Right lobe of liver (tissue), 6 donors: Measurements from ENCODE around the gene RCAN1. TPM values are rescaled to one million over a fixed set of nuclear protein-coding genes. Genes with fewer than 3 reads are reported as not detected.

Source experiments
- ATAC-seq, 4 donors: fragments of 200-7000 bp; cut with Tn5 transposase; one replicate each; pipeline ENCODE4 v1.9.1; 2020; ENCODE audit warnings: mild to moderate bottlenecking in 4 of 4, moderate library complexity in 4 of 4
- DNase-seq, 3 donors: peaks; one replicate each; pipeline ENCODE4 v3.0.0-alpha.2; 2020
- H3K27ac ChIP-seq, 3 donors: fragments of 200-600 bp; one replicate each; pipeline ENCODE4 v1.8.0; 2022
- H3K27me3 ChIP-seq, 2 donors: fragments of 200-600 bp; one replicate each; pipeline ENCODE4 v1.8.0; 2022
- H3K36me3 ChIP-seq, 4 donors: fragments of 200-600 bp; sonication (generic) in 1 of 4; one replicate each; pipeline versions ENCODE4 v1.5.1 to v1.8.0; 2017 to 2022; ENCODE audit warnings: control low read depth in 1 of 4
- H3K4me1 ChIP-seq, 4 donors: fragments of 200-600 bp; sonication (generic) in 1 of 4; one replicate each; pipeline versions ENCODE4 v1.5.1 to v1.8.0; 2017 to 2022; ENCODE audit warnings: control low read depth in 1 of 4
- H3K4me3 ChIP-seq, 3 donors: fragments of 200-600 bp; one replicate each; pipeline ENCODE4 v1.8.0; 2022
- H3K9me3 ChIP-seq, 4 donors: fragments of 200-600 bp; sonication (generic) in 1 of 4; one replicate each; pipeline versions ENCODE4 v1.5.1 to v1.8.0; 2017 to 2022; ENCODE audit warnings: control low read depth in 1 of 4
- POLR2A ChIP-seq: fragments of 450-650 bp; IDR thresholded peaks from one replicate; pipeline ENCODE4 v1.6.1; 2017; ENCODE audit warnings: antibody characterized with exemption, mild to moderate bottlenecking
- WGBS: methylation state at CpG from one replicate; pipeline ENCODE4 v1.1.6; 2018; ENCODE audit warnings: low coverage, low lambda C conversion rate; ENCODE audit not compliant: insufficient coverage; ENCODE audit errors: missing lambda C conversion rate; 5-methylcytosine and 5-hydroxymethylcytosine counted together
- intact Hi-C, 2 donors: fragments of 100-400 bp; cut with DNase I; formaldehyde crosslinking; loops; one replicate each; pipeline versions ENCODE4 v1.11.2 to v1.14.1; 2022
- total RNA-seq, 6 experiments: library from RNA; depleted of rRNA in 2 of 6; stranded (reverse); fragments of >200 nt in 2 of 6; fragmentation: NEBNext Ultra II Directional in 3 of 6; extraction: Animal tissue kit (Norgen Biotek cat#: 25700) in 3 of 6; gene quantifications; one replicate each; pipeline versions ENCODE4 v1.1.0 to v1.2.4, GENCODE V29; 2016 to 2023
- TF ChIP-seq, protein P1 (sequence below), 4 donors: fragments of 200-600 bp in 3 of 4; fragments of 450-650 bp in 1 of 4; IDR thresholded peaks; one replicate each; pipeline versions ENCODE4 v1.5.1 to v1.8.0; 2016 to 2022; ENCODE audit warnings: antibody characterized with exemption in 4 of 4, mild to moderate bottlenecking in 2 of 4
- donor health status: DM: no; HTN: yes; CAD: no.
- donor health status: DM: no; HTN: no; CAD: no.
- donor health status: DM: no; HTN: no; CAD: no.
- donor health status: DM: no; HTN: yes; CAD: no.
- donor health status: DM: no; HTN: yes; CAD: no.

RCAN1 gene
- total RNA-seq, 6 experiments from 2014 or later: 34.3 to 71.0 (median 55.4) TPM

DNA sequence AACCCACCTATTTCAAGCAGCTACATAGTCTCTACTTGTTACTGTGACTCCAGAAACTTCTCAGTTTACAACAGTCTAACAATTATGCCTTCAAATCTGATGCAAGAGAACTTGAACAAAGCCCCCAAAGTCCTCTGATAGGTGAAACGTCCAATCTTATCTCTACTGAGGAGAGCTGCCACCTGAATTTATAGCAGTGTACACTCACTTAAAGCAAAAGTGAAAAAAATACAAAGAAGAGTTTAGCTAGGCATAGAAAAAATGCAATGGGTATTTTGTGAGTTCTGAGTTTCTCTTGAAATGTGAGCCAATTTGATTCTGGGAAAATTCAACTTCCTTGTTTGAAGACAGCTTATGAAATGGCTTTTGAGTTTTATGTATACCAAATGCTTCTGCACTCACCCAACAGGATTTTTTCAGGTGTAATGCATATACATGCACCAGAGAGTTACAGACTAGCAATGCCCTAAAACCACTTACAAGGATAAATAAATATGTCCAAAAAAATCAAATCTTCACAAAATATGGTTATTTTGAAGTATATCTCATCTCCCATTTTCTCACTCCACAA is 36.0 kb upstream of the RCAN1 start:
- no peaks in the 10 kb centered on the region for H3K36me3 ChIP-seq
- H3K9me3 ChIP-seq: no peaks in the 10 kb centered on the region
- no peak for DNase-seq
- TF ChIP-seq POLR2A: no peak
- TF ChIP-seq, protein P1, sequence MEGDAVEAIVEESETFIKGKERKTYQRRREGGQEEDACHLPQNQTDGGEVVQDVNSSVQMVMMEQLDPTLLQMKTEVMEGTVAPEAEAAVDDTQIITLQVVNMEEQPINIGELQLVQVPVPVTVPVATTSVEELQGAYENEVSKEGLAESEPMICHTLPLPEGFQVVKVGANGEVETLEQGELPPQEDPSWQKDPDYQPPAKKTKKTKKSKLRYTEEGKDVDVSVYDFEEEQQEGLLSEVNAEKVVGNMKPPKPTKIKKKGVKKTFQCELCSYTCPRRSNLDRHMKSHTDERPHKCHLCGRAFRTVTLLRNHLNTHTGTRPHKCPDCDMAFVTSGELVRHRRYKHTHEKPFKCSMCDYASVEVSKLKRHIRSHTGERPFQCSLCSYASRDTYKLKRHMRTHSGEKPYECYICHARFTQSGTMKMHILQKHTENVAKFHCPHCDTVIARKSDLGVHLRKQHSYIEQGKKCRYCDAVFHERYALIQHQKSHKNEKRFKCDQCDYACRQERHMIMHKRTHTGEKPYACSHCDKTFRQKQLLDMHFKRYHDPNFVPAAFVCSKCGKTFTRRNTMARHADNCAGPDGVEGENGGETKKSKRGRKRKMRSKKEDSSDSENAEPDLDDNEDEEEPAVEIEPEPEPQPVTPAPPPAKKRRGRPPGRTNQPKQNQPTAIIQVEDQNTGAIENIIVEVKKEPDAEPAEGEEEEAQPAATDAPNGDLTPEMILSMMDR (IDR thresholded peaks at IDR 0.05): no peak
- peaks cover 0 to 5% (median 0%) of the 10 kb centered on the region in 4 donors for H3K4me1 ChIP-seq
- ATAC-seq: no peak
- H3K27me3 ChIP-seq: no peaks in the 10 kb centered on the region
- no peak overlapping the region for H3K4me3 ChIP-seq
- H3K27ac ChIP-seq: no peak overlapping the region
- intact Hi-C loops: no loop called here
- WGBS: 13% methylated on average over 1 of the region's 1 CpG

DNA sequence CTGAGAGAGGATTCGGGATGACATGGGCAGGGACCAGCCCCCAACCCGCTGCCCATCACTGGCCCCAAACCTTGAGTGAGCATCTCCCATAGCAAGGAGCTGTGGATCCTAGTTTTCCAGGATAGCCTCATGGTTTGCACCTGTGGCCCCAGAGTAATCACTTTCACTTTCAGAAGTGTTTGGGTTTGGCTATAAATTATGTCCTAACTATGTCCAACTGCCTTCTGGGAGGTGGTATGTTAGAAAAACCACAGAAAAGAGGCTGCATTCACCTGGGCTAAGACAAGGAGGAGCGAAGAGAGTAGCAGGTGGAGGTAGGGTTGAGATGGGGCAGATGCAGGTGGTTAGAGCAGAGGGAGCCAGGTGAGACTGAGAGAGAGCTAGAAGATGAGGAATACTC is 34.5 kb upstream of the RCAN1 start:
- Histone ChIP-seq H3K27ac (no peak overlapping the region), H3K4me3 (no peak overlapping the region), H3K4me1 (peaks cover 0 to 5% (median 0%) of the 10 kb centered on the region in 4 donors), H3K9me3 (no peaks in the 10 kb centered on the region), H3K27me3 (no peaks in the 10 kb centered on the region), H3K36me3 (no peaks in the 10 kb centered on the region)
- DNase-seq: no peak
- TF ChIP-seq POLR2A: no peak
- TF ChIP-seq, protein P1 (IDR thresholded peaks at IDR 0.05): no peak
- 86% methylated on average over 3 of the region's 3 CpGs for WGBS
- intact Hi-C loops: no loop called here
- ATAC-seq: peak in 1 of 4 donors; percentile 31

DNA sequence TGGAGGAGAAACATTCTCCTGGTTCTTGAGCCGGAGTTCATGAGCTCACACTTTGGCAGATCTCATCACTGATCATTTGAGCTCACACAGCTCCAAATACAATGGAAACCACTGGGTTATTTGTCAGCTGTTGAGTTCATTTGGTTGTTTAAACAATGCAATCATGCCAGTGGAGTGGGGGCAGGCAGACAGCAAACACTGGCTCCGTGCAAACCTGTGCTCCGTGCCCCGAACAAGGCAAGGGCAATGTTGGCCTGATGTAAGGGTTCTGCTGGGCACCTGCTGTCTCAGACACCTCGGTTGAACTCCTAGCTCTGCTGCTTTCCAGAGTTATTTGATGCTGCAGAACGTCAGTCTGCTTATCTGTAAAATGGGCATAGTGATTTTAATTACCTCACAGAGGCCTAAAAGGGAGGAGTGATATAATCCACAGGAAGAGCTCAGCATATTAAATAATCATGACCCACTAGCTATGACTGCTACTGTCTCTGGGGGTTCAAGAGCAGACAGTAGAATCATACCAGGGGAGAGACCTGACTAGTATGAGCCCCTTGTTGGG is 33.9 kb upstream of the RCAN1 start:
- H3K27me3 ChIP-seq: no peaks in the 10 kb centered on the region
- WGBS: 31% methylated on average over 3 of the region's 6 CpGs
- TF ChIP-seq, protein P1 (IDR thresholded peaks at IDR 0.05): no peak
- no peak for TF ChIP-seq POLR2A
- H3K4me1 ChIP-seq: peaks cover 0 to 5% (median 0%) of the 10 kb centered on the region in 4 donors
- H3K9me3 ChIP-seq: no peaks in the 10 kb centered on the region
- intact Hi-C loops: no loop called here
- no peak overlapping the region for H3K27ac ChIP-seq
- DNase-seq (peak in 1 of 3 donors; percentile 24), ATAC-seq (peak in 2 of 4 donors; percentile 65 to 72)
- no peak overlapping the region for H3K4me3 ChIP-seq
- no peaks in the 10 kb centered on the region for H3K36me3 ChIP-seq

DNA sequence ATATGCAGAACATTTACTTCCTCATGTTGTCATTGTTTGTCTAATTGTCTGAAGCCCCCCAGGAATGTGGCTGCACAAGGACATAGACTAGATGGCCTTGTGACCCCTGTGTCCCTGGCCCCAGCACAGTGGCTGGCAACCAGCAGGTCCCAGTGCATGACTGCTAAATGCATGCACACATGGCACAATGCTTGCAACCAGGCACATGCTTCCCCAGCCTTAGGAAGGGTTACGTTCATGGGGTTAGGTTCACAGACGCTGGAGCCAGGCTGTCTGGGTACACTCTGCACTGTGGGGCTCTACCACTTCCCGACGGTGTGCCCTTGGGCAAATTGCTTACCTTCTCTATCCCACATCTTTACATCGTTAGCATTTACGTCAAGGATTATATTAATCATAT is 32.6 kb upstream of the RCAN1 start:
- ATAC-seq: no peak
- intact Hi-C loops: no loop called here
- peaks cover 0 to 5% (median 0%) of the 10 kb centered on the region in 4 donors for H3K4me1 ChIP-seq

More for the DNA sequence above, 32.6 kb upstream of the RCAN1 start:
- Histone ChIP-seq H3K27me3 (no peaks in the 10 kb centered on the region), H3K9me3 (no peaks in the 10 kb centered on the region), H3K4me3 (no peak overlapping the region), H3K27ac (no peak overlapping the region), H3K36me3 (no peaks in the 10 kb centered on the region)
- TF ChIP-seq, protein P1 (IDR thresholded peaks at IDR 0.05): no peak
- TF ChIP-seq POLR2A: no peak
- no peak for DNase-seq
- 39% methylated on average over 5 of the region's 6 CpGs for WGBS
